H1 (cell line): ENCODE results near the gene OR8H3. TPM values are rescaled to one million over a fixed set of nuclear protein-coding genes. Genes with fewer than 3 reads are reported as not detected.

Experiments used
- CTCF ChIA-PET: fragments of 300-600 bp; sonication (Branson Sonifier 250); formaldehyde crosslinking; loops from one replicate; lab custom pipeline; 2021; ENCODE audit not compliant: partially characterized antibody; lab: Charles Lee
- POLR2A ChIA-PET: fragments of 300-600 bp; sonication (Branson Sonifier 250); formaldehyde crosslinking; loops from one replicate; lab custom pipeline; 2021; ENCODE audit warnings: inconsistent platforms; ENCODE audit not compliant: partially characterized antibody; lab: Charles Lee
- DNase-seq, 2 experiments: peaks; one replicate each; pipeline versions ENCODE4 v3.0.0 to v3.0.0-alpha.2; 2010 to 2022; ENCODE audit warnings: low spot score in 2 of 2, low read depth in 1 of 2, mixed read lengths in 1 of 2
- FAIRE-seq: peaks from 2 replicates; lab custom pipeline; 2011; peaks lifted over from hg19 to GRCh38; lab: Jason Lieb, UNC
- H2AFZ ChIP-seq: 2 replicates; pipeline ENCODE4 v1.8.1; 2012; ENCODE audit warnings: low read length, inconsistent platforms
- H2AK5ac ChIP-seq: 2 replicates; pipeline ENCODE4 v1.6.1; 2013; ENCODE audit warnings: low read depth, low read length
- H2BK120ac ChIP-seq: replicated peaks from 2 replicates; pipeline ENCODE3; 2013; ENCODE audit warnings: low read depth, low read length, inconsistent platforms
- H2BK12ac ChIP-seq: 2 replicates; pipeline ENCODE4 v1.6.1; 2013; ENCODE audit warnings: low read depth, low read length
- H2BK15ac ChIP-seq: 2 replicates; pipeline ENCODE4 v1.6.1; 2013; ENCODE audit warnings: low read length
- H2BK20ac ChIP-seq: 2 replicates; pipeline ENCODE4 v1.6.1; 2013; ENCODE audit warnings: low read length
- H2BK5ac ChIP-seq: 2 replicates; pipeline ENCODE4 v1.6.1; 2013; ENCODE audit warnings: low read depth, low read length
- H3K14ac ChIP-seq: 2 replicates; pipeline ENCODE4 v1.6.1; 2013; ENCODE audit warnings: inconsistent platforms; ENCODE audit not compliant: insufficient read length
- H3K18ac ChIP-seq: 2 replicates; pipeline ENCODE4 v1.6.1; 2013; ENCODE audit warnings: low read length; ENCODE audit errors: extremely low read depth
- H3K23ac ChIP-seq: 2 replicates; pipeline ENCODE4 v1.6.1; 2013; ENCODE audit warnings: inconsistent platforms; ENCODE audit not compliant: insufficient read length
- H3K23me2 ChIP-seq: 2 replicates; pipeline ENCODE4 v1.6.1; 2013; ENCODE audit warnings: low read depth, low read length
- H3K27ac ChIP-seq: 2 replicates; pipeline ENCODE4 v1.6.1; 2011; ENCODE audit warnings: low read depth, low read length, inconsistent platforms
- H3K27me3 ChIP-seq, 4 experiments: replicated peaks in 1 of 4; 1 replicate in 1 of 4; 2 replicates in 3 of 4; pipeline versions ENCODE4 v1.6.1 to v1.8.1; 2011 to 2013; ENCODE audit warnings: low read length in 3 of 4, mild to moderate bottlenecking in 3 of 4, inconsistent platforms in 2 of 4, mixed read lengths in 2 of 4, moderate library complexity in 1 of 4; ENCODE audit not compliant: control insufficient read depth in 3 of 4, insufficient read depth in 3 of 4; ENCODE audit errors: extremely low read depth in 1 of 4
- H3K36me3 ChIP-seq, 4 experiments: 2 replicates each; pipeline versions ENCODE4 v1.6.1 to v1.8.1; 2011 to 2013; ENCODE audit warnings: mild to moderate bottlenecking in 4 of 4, low read length in 3 of 4, moderate library complexity in 2 of 4, control low read depth in 1 of 4, inconsistent platforms in 1 of 4; ENCODE audit not compliant: insufficient read depth in 4 of 4, control insufficient read depth in 2 of 4
- H3K4ac ChIP-seq: replicated peaks from 2 replicates; pipeline ENCODE3; 2013; ENCODE audit warnings: low read length, low read depth, mixed read lengths, inconsistent platforms; ENCODE audit not compliant: insufficient read length
- H3K4me1 ChIP-seq, 4 experiments: replicated peaks in 1 of 4; 1 replicate in 1 of 4; 2 replicates in 3 of 4; pipeline versions ENCODE4 v1.6.1 to v1.8.1; 2011 to 2013; ENCODE audit warnings: low read length in 3 of 4, inconsistent platforms in 2 of 4, mixed read lengths in 1 of 4; ENCODE audit not compliant: insufficient read depth in 4 of 4, control insufficient read depth in 3 of 4
- H3K4me2 ChIP-seq, 2 experiments: 2 replicates each; pipeline versions ENCODE4 v1.6.1 to v1.8.1; 2011 to 2013; ENCODE audit warnings: low read depth in 2 of 2, low read length in 2 of 2, control low read depth in 1 of 2, inconsistent platforms in 1 of 2, mild to moderate bottlenecking in 1 of 2; ENCODE audit not compliant: insufficient read depth in 1 of 2
- H3K4me3 ChIP-seq, 4 experiments: fragments of 200-600, 300-600 bp in 1 of 4; sonication (generic), shearing (Covaris generic), sonication (Bioruptor Twin) in 1 of 4; 2 replicates each; pipeline versions ENCODE4 v1.5.1 to v1.8.1; 2011 to 2016; ENCODE audit warnings: low read length in 4 of 4, low read depth in 3 of 4, control low read depth in 2 of 4, inconsistent platforms in 2 of 4, mild to moderate bottlenecking in 2 of 4, mixed read lengths in 1 of 4, moderate library complexity in 1 of 4; ENCODE audit not compliant: insufficient read depth in 2 of 4; ENCODE audit errors: extremely low read depth in 1 of 4
- H3K56ac ChIP-seq: replicated peaks from 2 replicates; pipeline ENCODE3; 2013; ENCODE audit warnings: low read depth, mild to moderate bottlenecking, mixed read lengths, low read length, inconsistent platforms; ENCODE audit not compliant: insufficient read length
- H3K79me1 ChIP-seq: 2 replicates; pipeline ENCODE4 v1.6.1; 2013; ENCODE audit warnings: low read depth, low read length, control low read depth
- H3K79me2 ChIP-seq, 2 experiments: 2 replicates each; pipeline versions ENCODE4 v1.6.1 to v1.8.1; 2012 to 2013; ENCODE audit warnings: low read length in 2 of 2, mild to moderate bottlenecking in 2 of 2, inconsistent platforms in 1 of 2; ENCODE audit not compliant: insufficient read depth in 2 of 2, control insufficient read depth in 1 of 2
- H3K9ac ChIP-seq, 4 experiments: replicated peaks in 1 of 4; 1 replicate in 1 of 4; 2 replicates in 3 of 4; pipeline versions ENCODE4 v1.6.1 to v1.8.1; 2011 to 2013; ENCODE audit warnings: low read depth in 3 of 4, low read length in 3 of 4, control low read depth in 2 of 4, mild to moderate bottlenecking in 2 of 4, moderate library complexity in 2 of 4, inconsistent platforms in 1 of 4; ENCODE audit errors: extremely low read depth in 1 of 4
- H3K9me3 ChIP-seq, 2 experiments: 2 replicates each; pipeline versions ENCODE4 v1.6.1 to v1.8.1; 2012 to 2013; ENCODE audit warnings: mild to moderate bottlenecking in 2 of 2, moderate library complexity in 2 of 2, control low read depth in 1 of 2, inconsistent platforms in 1 of 2, low read depth in 1 of 2, low read length in 1 of 2, mixed read lengths in 1 of 2; ENCODE audit not compliant: insufficient read depth in 2 of 2
- H4K20me1 ChIP-seq, 2 experiments: replicated peaks in 1 of 2; 2 replicates each; pipeline versions ENCODE3 to v1.8.1; 2011 to 2013; ENCODE audit warnings: inconsistent platforms in 2 of 2, low read length in 2 of 2, mild to moderate bottlenecking in 1 of 2; ENCODE audit not compliant: insufficient read depth in 2 of 2, control insufficient read depth in 1 of 2
- H4K5ac ChIP-seq: 2 replicates; pipeline ENCODE4 v1.6.1; 2013; ENCODE audit warnings: low read length, low read depth, mixed read lengths, inconsistent platforms; ENCODE audit not compliant: insufficient read length
- H4K8ac ChIP-seq: 2 replicates; pipeline ENCODE4 v1.8.0; 2013; ENCODE audit warnings: mild to moderate bottlenecking, moderate library complexity, low read length, inconsistent platforms; ENCODE audit not compliant: insufficient read depth; ENCODE audit errors: extremely low read depth
- H4K91ac ChIP-seq: replicated peaks from 2 replicates; pipeline ENCODE3; 2013; ENCODE audit warnings: low read length, mixed read lengths, inconsistent platforms; ENCODE audit not compliant: insufficient read length
- CREB1 ChIP-seq: IDR thresholded peaks from 2 replicates; pipeline ENCODE4 v1.6.1; 2012; ENCODE audit warnings: inconsistent platforms
- KDM1A ChIP-seq: fragments of 200-600, 300-600 bp; sonication (generic); IDR thresholded peaks from 2 replicates; pipeline ENCODE4 v1.7.1; 2016; ENCODE audit warnings: mild to moderate bottlenecking, low read length, borderline replicate concordance
- SAP30 ChIP-seq: fragments of 300-600 bp; sonication (generic); IDR thresholded peaks from 2 replicates; pipeline ENCODE4 v1.7.1; 2012; ENCODE audit warnings: low read length, moderate library complexity, mild to moderate bottlenecking, inconsistent platforms; ENCODE audit not compliant: insufficient read depth, insufficient replicate concordance
- polyA plus RNA-seq, 7 experiments: library from polyadenylated mRNA; depleted of rRNA in 3 of 7; stranded (reverse) in 5 of 7; unstranded in 2 of 7; fragments of >200 nt in 5 of 7; fragments of 200-250 nt in 2 of 7; gene quantifications; 1 replicate in 5 of 7; 2 replicates in 1 of 7; 4 replicates in 1 of 7; pipeline versions ENCODE4 v1.2.1 to v1.2.3, GENCODE V29; 2011 to 2013; ENCODE audit warnings: missing spikeins in 2 of 7, mixed read lengths in 2 of 7
- total RNA-seq: library from RNA; stranded (reverse); fragmentation: NEBNext Ultra II Directional; extraction: Animal tissue kit (Norgen Biotek cat#: 25700); gene quantifications from 2 replicates; pipeline ENCODE4 v1.2.1, GENCODE V29; 2021

Gene OR8H3
- total and polyA plus RNA-seq, 2 of the 8 experiments (the other 6 are each of a cell fraction or from before 2014, with no cell fraction given) = not detected

GRCh38 chr11:56103210-56103737 lies 18.9 kb upstream of the OR8H3 start, which contains the start of gene OR8H2:
OR8H2 (plus strand) TSS chr11:56103687; CDS start chr11:56105043, 1,356 bp downstream.
- no peak within 1 kb of the TSS for H2BK120ac ChIP-seq
- no peak within 1 kb of the TSS for H2AFZ ChIP-seq
- no peaks in the 10 kb centered on the region for H3K79me1 ChIP-seq
- no peaks in the 10 kb centered on the region for H3K27me3 ChIP-seq
- H3K56ac ChIP-seq = no peak within 1 kb of the TSS
- H3K4me1 ChIP-seq = no peaks in the 10 kb centered on the region
- no peaks in the 10 kb centered on the region for H3K36me3 ChIP-seq
- H2BK15ac ChIP-seq = no peak within 1 kb of the TSS
- H2BK20ac ChIP-seq = no peak within 1 kb of the TSS
- no peak within 1 kb of the TSS for H2BK12ac ChIP-seq
- H4K91ac ChIP-seq = no peak within 1 kb of the TSS
- no peak within 1 kb of the TSS for H3K14ac ChIP-seq
- H3K4me2 ChIP-seq = no peak within 1 kb of the TSS
- H2AK5ac ChIP-seq = no peak within 1 kb of the TSS
- no peak within 1 kb of the TSS for H4K8ac ChIP-seq
- no peak within 1 kb of the TSS for H3K27ac ChIP-seq
- H3K4me3 ChIP-seq = no peak within 1 kb of the TSS
- no peaks in the 10 kb centered on the region for H4K20me1 ChIP-seq
- no peak within 1 kb of the TSS for H3K23ac ChIP-seq
- H3K9me3 ChIP-seq = no peaks in the 10 kb centered on the region
- H4K5ac ChIP-seq = no peak within 1 kb of the TSS
- TF ChIP-seq CREB1 (no peak), KDM1A (no peak), SAP30 (no peak)
- ChIA-PET CTCF (no interaction called here), POLR2A (no interaction called here)
- H3K9ac ChIP-seq = no peak within 1 kb of the TSS
- H3K18ac ChIP-seq = no peak within 1 kb of the TSS
- H3K4ac ChIP-seq = no peak within 1 kb of the TSS
- FAIRE-seq (no peak), DNase-seq (no peak)
- H2BK5ac ChIP-seq = no peak within 1 kb of the TSS
- no peaks in the 10 kb centered on the region for H3K79me2 ChIP-seq
- H3K23me2 ChIP-seq = no peaks in the 10 kb centered on the region
